GM12865 (cell line): Measurements from ENCODE around the gene HNRNPDL.

ENCODE experiments used
- DNase-seq: peaks from one replicate; pipeline ENCODE4 v3.0.0; 2010; ENCODE audit warnings: low read depth
- H3K4me3 ChIP-seq: 2 replicates; pipeline ENCODE4 v1.5.1; 2011; ENCODE audit warnings: mild to moderate bottlenecking, low read depth, low read length, control low read depth
- TF ChIP-seq, protein P1 (sequence below): IDR thresholded peaks from 2 replicates; pipeline ENCODE4 v1.5.1; 2011; ENCODE audit warnings: low read length, control low read depth, low read depth, inconsistent platforms; ENCODE audit not compliant: insufficient read depth; ENCODE audit errors: missing control alignments

HNRNPDL gene

DNA sequence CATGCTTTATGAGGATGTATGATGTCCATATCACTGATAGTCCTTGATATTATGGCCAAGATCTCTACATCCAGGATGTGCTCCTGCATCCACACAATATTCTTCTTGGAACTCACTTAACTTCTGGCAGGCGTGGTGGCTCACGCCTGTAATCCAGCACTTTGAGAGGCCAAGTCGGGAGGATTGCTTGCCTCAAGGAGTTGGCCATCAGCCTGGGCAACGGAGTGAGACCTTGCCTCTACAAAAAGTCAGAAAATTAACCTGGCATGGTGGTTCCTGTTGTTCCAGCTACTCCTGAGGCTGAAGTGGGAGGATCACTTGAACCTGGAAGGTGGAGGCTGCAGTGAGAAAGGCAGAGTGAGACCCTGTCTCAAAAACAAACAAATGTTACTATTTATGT is 54.2 kb downstream of the HNRNPDL start:
- TF ChIP-seq, protein P1, sequence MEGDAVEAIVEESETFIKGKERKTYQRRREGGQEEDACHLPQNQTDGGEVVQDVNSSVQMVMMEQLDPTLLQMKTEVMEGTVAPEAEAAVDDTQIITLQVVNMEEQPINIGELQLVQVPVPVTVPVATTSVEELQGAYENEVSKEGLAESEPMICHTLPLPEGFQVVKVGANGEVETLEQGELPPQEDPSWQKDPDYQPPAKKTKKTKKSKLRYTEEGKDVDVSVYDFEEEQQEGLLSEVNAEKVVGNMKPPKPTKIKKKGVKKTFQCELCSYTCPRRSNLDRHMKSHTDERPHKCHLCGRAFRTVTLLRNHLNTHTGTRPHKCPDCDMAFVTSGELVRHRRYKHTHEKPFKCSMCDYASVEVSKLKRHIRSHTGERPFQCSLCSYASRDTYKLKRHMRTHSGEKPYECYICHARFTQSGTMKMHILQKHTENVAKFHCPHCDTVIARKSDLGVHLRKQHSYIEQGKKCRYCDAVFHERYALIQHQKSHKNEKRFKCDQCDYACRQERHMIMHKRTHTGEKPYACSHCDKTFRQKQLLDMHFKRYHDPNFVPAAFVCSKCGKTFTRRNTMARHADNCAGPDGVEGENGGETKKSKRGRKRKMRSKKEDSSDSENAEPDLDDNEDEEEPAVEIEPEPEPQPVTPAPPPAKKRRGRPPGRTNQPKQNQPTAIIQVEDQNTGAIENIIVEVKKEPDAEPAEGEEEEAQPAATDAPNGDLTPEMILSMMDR, result no peak
- no peak for DNase-seq
- H3K4me3 ChIP-seq, result peak overlapping the region; percentile 90

DNA sequence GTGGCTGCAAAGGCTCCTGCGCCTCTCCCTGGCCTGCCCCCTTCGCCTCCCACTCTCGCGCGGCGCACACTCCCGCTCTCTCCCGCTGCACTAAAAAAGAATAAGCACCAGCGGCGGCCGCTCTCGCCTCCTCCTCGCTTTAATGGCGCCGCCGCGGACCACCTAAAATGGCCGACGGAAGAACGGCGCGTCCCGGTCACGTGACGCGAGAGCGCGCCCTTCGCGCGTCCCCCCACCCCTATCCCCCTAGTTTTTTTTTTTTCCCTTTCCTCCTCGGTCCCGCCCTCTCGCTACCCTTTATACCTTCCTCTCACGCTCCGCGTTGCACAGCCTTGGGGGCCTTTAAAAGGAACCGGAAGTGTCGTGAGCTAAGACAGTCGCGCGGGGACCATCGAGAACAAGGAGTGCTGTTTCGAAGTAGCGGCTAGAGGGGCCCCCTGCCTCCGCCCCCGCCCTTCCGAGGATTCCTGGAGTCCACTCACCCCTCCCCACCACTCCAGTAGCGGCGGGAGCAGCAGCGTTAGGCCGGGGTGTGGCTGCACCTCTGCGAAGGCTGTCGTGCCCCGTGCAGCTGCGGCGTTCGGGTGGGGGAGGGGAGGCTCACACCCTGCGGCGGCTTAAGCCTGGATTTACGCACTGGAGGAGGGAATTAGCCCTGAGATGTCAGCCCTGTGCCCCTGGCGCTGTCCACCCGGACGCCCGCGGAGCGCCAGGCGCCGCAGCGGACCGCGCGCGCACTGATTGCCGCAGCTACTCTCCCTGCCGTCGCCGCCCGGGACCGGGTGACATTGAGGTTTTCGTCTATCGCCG is 56.2 kb downstream of the HNRNPDL start, which contains the start of gene HNRNPD:
HNRNPD (minus strand) TSS at position 176 of the 810 bp plus-strand sequence. CDS start 313 bp downstream, outside the sequence.
- TF ChIP-seq, protein P1, result no peak
- peak; percentile 100 for DNase-seq
- peak within 1 kb of the TSS; percentile 92 for H3K4me3 ChIP-seq

DNA sequence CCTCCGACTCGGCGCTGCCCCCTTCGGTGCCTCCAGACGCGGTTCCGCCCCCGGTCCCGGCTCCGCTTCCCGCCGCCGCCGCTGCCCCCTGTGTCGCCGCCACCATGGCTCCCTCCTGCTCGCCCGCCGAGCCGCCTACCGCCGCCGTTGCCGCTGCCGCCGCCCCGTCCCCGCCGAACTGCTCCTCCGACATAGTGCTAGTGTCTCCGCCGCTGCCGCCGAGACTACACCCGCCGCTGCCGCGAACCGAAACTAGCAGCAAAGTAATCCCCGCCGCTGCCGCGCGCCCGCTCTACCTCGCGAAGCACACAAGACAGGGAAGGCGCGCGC is 56.8 kb downstream of the HNRNPDL start:
- H3K4me3 ChIP-seq, result peak overlapping the region; percentile 92
- DNase-seq, result no peak
- TF ChIP-seq, protein P1, result no peak
